ENCODE measurements around the gene ETFDH. TPM values are rescaled to one million over a fixed set of nuclear protein-coding genes. Genes with fewer than 3 reads are reported as not detected.

The ETFDH gene
- total and polyA plus RNA-seq, 10 of the 15 experiments (the other 5 are each of a cell fraction or from before 2014, with no cell fraction given): 10.9 to 30.4 (median 20.6) TPM

GRCh38 chr4:158678767-158679166 lies 6.7 kb downstream of the ETFDH start:
- FAIRE-seq: no peak
- Histone ChIP-seq H3K36me3 (ENCODE audit: control insufficient read depth in 2 of 2, insufficient read depth in 2 of 2, low read length in 1 of 2) (no peaks in the 10 kb centered on the region), H3K9me3 (replicated peaks; ENCODE audit: control insufficient read depth, insufficient read depth, low read length) (no peaks in the 10 kb centered on the region), H3K79me2 (ENCODE audit: control insufficient read depth, insufficient read depth, low read length) (no peaks in the 10 kb centered on the region), H3K9ac (ENCODE audit: control insufficient read depth, insufficient read depth, low read length) (no peak overlapping the region), H3K4me1 (ENCODE audit: control insufficient read depth, insufficient read depth, low read length) (no peaks in the 10 kb centered on the region), H4K20me1 (ENCODE audit: control insufficient read depth, insufficient read depth) (no peaks in the 10 kb centered on the region), H3K27me3 (replicated peaks in 1 of 2; ENCODE audit: control insufficient read depth in 2 of 2, insufficient read depth in 2 of 2, low read length in 1 of 2) (no peaks in the 10 kb centered on the region), H2AFZ (ENCODE audit: control insufficient read depth, low read depth, low read length) (no peak overlapping the region), H3K27ac (ENCODE audit: control insufficient read depth, insufficient read depth) (no peak overlapping the region), H3K4me3 (no peak overlapping the region), H3K4me2 (ENCODE audit: control insufficient read depth, insufficient read depth) (no peak overlapping the region)
- no peak for ATAC-seq
- intact Hi-C loops (cut with micrococcal nuclease; ENCODE audit: unreplicated experiment) (no loop called here), in situ Hi-C loops (cut with MboI) (no loop called here)
- RAD21 ChIA-PET (ENCODE audit: unreplicated experiment): interaction anchor here (0.7 kb wide), 1 partner anchor 17 kb away, joined by 3 read pairs; no protein-coding TSS in a partner anchor
- SMC1A ChIA-PET (ENCODE audit: uncharacterized antibody, unreplicated experiment): interaction anchor here (0.6 kb wide), 2 partner anchors 161 to 338 kb away, joined by 3 read pairs; no protein-coding TSS in a partner anchor
- DNase-seq (ENCODE audit: low read depth, low spot score): no peak
- BruUV-seq (replicated peaks): no TSS peak
- CTCF ChIA-PET: interaction anchor here (1.2 kb wide), 1 partner anchor 173 kb away, joined by 3 read pairs; no protein-coding TSS in a partner anchor
- TF ChIP-seq ZBED1 (IDR thresholded peaks at IDR 0.05; ENCODE audit: borderline replicate concordance) (no peak), PAX8 (IDR thresholded peaks at IDR 0.05) (no peak), EGR1 (IDR thresholded peaks at IDR 0.05; ENCODE audit: borderline replicate concordance in 1 of 2, low read depth in 2 of 2, low read length in 2 of 2) (no peak), IRF4 (IDR thresholded peaks at IDR 0.05; ENCODE audit: low read depth, low read length) (no peak)
- 88% methylated on average over 2 of the region's 2 CpGs for WGBS (ENCODE audit: insufficient coverage, insufficient replicate concordance, low lambda C conversion rate, missing lambda C conversion rate)
- POLR2A ChIA-PET: interaction anchor here (0.7 to 0.8 kb wide), 2 partner anchors 8 to 13 kb away, joined by 3 read pairs; no protein-coding TSS in a partner anchor

GRCh38 chr4:158681629-158682028 lies 9.5 kb downstream of the ETFDH start:
- WGBS (ENCODE audit: insufficient coverage, insufficient replicate concordance, low lambda C conversion rate, missing lambda C conversion rate): 100% methylated on average over 1 of the region's 1 CpG
- BruUV-seq (replicated peaks): no TSS peak
- Histone ChIP-seq H4K20me1 (ENCODE audit: control insufficient read depth, insufficient read depth) (no peaks in the 10 kb centered on the region), H3K9me3 (replicated peaks; ENCODE audit: control insufficient read depth, insufficient read depth, low read length) (no peaks in the 10 kb centered on the region), H3K27ac (ENCODE audit: control insufficient read depth, insufficient read depth) (no peak overlapping the region), H3K9ac (ENCODE audit: control insufficient read depth, insufficient read depth, low read length) (no peak overlapping the region), H3K4me3 (no peak overlapping the region), H3K4me2 (ENCODE audit: control insufficient read depth, insufficient read depth) (no peak overlapping the region), H3K4me1 (ENCODE audit: control insufficient read depth, insufficient read depth, low read length) (no peaks in the 10 kb centered on the region), H2AFZ (ENCODE audit: control insufficient read depth, low read depth, low read length) (no peak overlapping the region), H3K27me3 (replicated peaks in 1 of 2; ENCODE audit: control insufficient read depth in 2 of 2, insufficient read depth in 2 of 2, low read length in 1 of 2) (no peaks in the 10 kb centered on the region), H3K79me2 (ENCODE audit: control insufficient read depth, insufficient read depth, low read length) (no peaks in the 10 kb centered on the region), H3K36me3 (ENCODE audit: control insufficient read depth in 2 of 2, insufficient read depth in 2 of 2, low read length in 1 of 2) (no peaks in the 10 kb centered on the region; a peak in 1 of 4 replicates)
- POLR2A ChIA-PET: interaction anchor here (0.9 kb wide), 1 partner anchor 26 kb away, joined by 3 read pairs; no protein-coding TSS in a partner anchor
- intact Hi-C loops (cut with micrococcal nuclease; ENCODE audit: unreplicated experiment): no loop called here
- in situ Hi-C loops (cut with MboI): no loop called here
- no peak for FAIRE-seq
- no peak for DNase-seq (ENCODE audit: low read depth, low spot score)
- SMC1A ChIA-PET (ENCODE audit: uncharacterized antibody, unreplicated experiment): interaction anchor here (1.5 kb wide), 1 partner anchor 359 kb away, joined by 4 read pairs; no protein-coding TSS in a partner anchor
- CTCF ChIA-PET: no interaction called here
- RAD21 ChIA-PET (ENCODE audit: unreplicated experiment): no interaction called here
- ATAC-seq: no peak
- TF ChIP-seq CHD4 (IDR thresholded peaks at IDR 0.05) (no peak), FOXK2 (IDR thresholded peaks at IDR 0.05) (no peak), CHD2 (IDR thresholded peaks at IDR 0.05; ENCODE audit: borderline replicate concordance, low read depth, low read length) (no peak), ZSCAN29 (IDR thresholded peaks at IDR 0.05) (no peak), TCF12 (IDR thresholded peaks at IDR 0.05; ENCODE audit: low read depth, low read length) (no peak), E2F4 (IDR thresholded peaks at IDR 0.05; ENCODE audit: low read depth, low read length) (no peak), SP1 (IDR thresholded peaks at IDR 0.05; ENCODE audit: low read depth, low read length) (no peak)
- TF ChIP-seq, protein P1, sequence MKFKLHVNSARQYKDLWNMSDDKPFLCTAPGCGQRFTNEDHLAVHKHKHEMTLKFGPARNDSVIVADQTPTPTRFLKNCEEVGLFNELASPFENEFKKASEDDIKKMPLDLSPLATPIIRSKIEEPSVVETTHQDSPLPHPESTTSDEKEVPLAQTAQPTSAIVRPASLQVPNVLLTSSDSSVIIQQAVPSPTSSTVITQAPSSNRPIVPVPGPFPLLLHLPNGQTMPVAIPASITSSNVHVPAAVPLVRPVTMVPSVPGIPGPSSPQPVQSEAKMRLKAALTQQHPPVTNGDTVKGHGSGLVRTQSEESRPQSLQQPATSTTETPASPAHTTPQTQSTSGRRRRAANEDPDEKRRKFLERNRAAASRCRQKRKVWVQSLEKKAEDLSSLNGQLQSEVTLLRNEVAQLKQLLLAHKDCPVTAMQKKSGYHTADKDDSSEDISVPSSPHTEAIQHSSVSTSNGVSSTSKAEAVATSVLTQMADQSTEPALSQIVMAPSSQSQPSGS (IDR thresholded peaks at IDR 0.05; ENCODE audit: low read length): no peak
- TF ChIP-seq, protein P2, sequence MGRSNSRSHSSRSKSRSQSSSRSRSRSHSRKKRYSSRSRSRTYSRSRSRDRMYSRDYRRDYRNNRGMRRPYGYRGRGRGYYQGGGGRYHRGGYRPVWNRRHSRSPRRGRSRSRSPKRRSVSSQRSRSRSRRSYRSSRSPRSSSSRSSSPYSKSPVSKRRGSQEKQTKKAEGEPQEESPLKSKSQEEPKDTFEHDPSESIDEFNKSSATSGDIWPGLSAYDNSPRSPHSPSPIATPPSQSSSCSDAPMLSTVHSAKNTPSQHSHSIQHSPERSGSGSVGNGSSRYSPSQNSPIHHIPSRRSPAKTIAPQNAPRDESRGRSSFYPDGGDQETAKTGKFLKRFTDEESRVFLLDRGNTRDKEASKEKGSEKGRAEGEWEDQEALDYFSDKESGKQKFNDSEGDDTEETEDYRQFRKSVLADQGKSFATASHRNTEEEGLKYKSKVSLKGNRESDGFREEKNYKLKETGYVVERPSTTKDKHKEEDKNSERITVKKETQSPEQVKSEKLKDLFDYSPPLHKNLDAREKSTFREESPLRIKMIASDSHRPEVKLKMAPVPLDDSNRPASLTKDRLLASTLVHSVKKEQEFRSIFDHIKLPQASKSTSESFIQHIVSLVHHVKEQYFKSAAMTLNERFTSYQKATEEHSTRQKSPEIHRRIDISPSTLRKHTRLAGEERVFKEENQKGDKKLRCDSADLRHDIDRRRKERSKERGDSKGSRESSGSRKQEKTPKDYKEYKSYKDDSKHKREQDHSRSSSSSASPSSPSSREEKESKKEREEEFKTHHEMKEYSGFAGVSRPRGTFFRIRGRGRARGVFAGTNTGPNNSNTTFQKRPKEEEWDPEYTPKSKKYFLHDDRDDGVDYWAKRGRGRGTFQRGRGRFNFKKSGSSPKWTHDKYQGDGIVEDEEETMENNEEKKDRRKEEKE (IDR thresholded peaks at IDR 0.05): no peak

All from GM12878 (cell line).